Activated gamma-delta T cell (primary cell): ENCODE measurements around the gene MYRF.

Experiments
- DNase-seq: peaks from one replicate; lab custom pipeline; 2025; lab: John Stamatoyannopoulos, UW

MYRF gene

DNA sequence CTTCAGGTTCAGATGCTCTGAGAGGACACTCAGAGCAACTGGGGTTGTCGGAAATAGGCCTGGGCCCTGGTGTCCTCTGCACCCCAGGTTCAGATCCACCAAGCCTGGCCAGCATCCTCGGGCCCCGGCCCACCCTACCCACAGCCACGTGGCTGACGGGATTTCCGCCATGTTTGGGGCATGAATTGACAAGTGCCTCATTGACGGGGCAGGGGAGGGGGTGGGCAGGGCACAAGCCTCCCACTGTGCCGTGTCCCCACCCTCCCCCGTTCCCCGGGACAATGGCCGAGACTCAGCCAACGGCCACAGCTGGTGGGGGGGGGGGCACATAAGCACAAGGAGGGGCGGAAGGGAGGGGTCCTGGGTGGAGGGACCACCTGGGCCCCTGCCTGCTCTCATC, 8.5 kb downstream of the MYRF start:
- DNase-seq: no peak

DNA sequence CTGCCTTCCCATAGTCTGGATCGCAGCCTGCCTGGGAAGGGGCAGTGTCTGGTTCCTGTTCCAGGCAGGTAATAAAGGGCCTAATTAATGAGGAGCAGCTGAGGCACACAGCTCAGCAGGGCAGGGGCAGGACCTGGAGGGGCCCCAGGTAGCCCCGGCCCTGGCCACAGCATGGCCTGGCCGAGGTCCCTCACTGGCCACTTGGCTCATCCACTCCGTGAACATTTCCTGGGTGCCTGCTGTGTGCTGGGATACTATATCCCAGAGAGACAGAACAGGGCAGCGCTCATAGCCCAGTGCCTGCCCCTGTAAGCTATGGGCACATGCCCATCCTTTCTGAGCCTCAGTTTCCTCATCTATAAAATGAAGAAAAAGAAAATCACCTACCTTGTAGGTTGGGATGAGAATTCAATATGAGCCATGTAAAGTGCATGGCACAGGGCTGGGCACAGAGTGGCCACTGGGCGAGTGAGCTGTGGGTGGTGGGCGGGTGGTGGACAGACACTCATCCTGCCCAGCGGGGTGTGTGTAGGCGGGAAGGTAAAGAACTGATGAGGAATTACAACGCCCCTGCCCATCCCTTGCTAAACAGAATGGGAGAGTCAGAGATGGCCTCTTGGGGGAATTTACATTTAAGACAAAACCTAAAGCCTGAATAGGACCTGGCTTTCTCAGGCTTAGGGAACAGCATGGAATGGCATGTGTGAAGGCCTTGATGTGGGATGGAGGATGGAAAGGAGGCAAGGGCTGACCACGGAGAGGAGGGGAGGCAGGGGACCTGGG, 9.2 kb downstream of the MYRF start:
- DNase-seq: no peak

- DNase-seq: no peak
These were observed 9.8 kb downstream of the MYRF start for GRCh38 chr11:61762223-61762615.

DNA sequence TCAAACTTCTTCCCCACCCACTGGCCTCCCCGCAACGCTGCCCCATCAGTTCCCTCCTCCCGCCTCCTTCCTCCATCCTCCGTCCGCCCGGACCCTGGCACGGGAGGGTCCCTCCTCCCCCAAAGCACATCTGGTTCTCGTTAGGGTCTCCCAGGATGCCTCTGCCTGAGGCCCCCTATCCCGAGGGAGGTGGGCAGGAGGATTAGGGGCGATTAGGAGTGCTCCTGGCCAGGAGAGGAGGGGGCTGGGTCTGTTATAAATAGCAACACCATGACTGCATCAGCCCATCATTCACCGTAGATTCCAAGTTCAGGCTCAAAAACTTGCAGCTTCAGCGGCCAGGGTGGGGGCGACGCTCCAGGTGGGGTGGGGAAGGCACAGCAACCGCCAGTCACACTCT, 10.4 kb downstream of the MYRF start:
- DNase-seq: no peak

DNA sequence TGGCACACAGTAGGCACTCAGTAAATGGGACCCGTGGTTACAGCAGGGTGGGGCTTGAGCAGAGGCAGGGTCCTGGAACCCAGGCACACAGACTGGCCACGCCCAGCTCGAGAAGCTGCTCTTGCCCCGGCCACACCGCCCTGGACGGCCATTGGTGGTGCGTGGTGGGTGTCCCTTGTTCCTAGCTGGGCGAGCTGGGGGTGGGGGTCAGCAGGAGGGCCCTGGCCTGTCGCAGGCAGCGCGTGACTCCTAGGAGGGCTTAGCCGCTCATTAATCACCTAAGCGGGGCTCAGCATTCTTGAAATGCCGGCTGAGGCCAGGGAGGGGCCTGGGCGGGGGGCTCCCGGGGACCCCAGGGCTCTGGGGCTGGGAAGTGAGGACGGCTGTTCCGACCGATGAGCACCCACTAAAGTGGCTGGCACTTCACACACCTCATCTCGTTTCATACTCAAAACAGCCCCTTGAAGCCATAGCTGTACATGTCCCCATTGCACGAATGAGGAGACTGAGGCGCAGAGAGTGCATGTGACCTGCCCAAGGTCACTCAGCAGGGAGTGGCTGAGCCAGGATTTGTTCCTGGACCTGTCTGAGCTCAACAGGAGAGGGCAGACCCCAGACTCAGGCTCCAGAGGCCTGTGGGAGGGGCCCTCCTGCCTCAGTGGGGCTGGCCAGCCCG, 11.6 kb downstream of the MYRF start:
- DNase-seq: no peak

DNA sequence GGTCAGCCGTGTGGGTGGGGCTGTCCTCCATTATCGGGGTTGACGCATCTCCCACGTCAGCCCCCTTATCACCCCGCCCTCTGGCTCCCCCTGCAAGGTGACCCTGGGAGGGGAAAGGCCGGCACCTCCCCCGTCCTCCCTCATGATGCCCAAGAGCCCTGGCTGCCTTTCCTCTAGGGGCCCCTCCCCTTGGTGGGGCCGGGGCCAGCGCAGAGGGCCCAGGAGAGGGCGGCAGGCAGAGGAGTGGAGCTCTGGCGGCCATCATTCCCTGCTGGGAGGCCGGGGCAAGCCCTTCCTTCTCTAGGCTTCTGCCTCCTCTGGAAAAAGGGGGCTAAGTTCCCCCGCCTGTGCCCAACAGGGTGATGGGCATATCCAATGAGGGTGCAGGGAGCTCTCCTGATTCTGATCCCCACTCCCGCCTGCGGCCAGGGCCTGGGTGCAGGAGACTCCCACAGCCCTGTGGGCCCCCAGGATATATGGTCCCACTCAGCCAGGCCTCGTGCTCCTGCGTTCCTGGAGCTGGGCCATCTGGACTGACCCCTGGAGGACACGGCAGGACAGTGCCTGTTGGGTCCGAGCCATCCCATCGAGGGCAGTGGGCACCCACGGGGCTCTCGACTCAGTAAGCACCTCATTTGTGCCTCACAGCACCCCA, 12.3 kb downstream of the MYRF start:
- DNase-seq: no peak

- no peak for DNase-seq
These were observed 13.3 kb downstream of the MYRF start for GRCh38 chr11:61765550-61766253.

DNA sequence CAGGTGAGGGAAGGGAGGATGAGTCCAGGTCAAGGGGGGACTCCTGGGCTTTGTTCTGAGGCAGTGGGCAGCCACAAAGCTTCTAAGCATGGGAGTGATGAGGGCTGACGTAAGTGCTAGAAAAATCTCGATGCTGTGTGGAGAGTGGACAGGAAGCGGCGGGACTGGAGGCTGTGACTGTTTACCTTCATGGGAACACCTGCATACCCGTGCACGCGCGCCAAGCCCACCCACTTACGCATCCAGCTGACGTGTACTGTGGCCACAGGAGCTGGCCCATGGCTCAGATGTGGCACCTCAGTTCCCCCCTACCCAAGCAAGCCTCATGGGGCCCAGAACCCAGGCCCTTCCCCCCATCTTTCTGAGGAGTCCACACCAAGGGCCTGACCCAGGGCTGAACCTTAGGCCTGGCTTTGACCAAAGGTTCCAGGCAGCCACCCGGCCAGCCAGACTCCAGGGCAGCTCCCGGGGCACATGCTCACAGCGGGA, 14.0 kb downstream of the MYRF start:
- DNase-seq: no peak

GRCh38 chr11:61768376-61769076, 16.1 kb downstream of the MYRF start:
- DNase-seq: no peak

GRCh38 chr11:61769169-61769920, 16.9 kb downstream of the MYRF start:
- no peak for DNase-seq

DNA sequence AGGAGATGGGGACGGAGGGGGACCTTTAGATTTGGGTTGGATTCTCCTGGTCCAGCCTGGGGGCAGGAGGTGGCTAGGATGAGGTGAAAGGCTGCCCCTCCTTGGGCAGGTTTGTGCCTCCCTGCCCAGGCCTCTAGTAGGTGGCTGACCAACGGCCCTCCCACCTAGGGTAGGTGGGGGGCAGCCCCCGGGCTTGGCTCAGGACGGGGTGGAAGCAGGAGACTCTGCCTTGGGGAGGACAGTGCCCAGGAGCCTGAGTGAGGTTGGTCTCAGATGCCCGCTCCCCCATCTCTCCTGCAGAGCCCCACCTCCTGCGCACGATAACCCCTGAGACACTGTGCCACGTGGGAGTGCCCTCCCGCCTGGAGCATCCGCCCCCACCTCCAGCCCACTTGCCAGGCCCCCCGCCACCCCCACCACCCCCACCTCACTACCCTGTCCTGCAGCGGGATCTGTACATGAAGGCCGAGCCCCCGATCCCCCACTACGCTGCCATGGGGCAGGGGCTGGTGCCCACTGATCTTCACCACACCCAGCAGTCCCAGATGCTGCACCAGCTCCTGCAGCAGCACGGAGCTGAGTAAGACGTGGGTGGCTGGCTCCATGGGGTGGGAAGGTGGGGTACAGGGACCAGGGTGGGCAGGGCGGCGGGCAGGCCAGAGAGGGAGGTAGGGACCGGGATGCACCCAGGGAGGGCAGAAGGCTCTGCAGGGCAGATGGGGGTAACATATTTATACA, 17.7 kb downstream of the MYRF start:
- no peak for DNase-seq

GRCh38 chr11:61771195-61771894, 18.9 kb downstream of the MYRF start:
- no peak for DNase-seq

DNA sequence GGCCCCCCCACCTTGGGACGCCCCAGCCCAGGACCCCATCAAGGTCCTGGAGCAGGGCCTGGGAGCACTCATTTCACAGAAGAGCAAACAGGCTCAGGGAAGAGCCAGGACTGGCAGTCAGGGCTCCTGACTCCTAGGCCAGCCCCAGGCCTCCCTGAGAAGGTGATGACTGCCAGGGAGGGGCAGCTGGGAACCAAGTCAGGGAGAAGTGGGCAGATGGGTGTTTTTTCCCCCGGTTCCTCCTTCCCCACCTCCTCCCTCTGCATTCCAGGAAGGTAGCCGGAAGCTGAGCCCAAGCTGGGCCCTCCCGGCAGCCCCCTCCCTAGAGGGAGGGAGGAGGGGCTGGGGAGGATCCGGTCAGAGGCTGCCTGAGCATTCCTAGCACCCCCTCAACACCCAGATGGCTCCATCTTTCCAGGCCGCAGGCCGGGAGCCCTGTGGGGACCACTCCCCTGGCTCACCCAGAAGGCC, 19.6 kb downstream of the MYRF start:
- DNase-seq: no peak

- DNase-seq: no peak
These were observed 20.9 kb downstream of the MYRF start for GRCh38 chr11:61773356-61773755.

DNA sequence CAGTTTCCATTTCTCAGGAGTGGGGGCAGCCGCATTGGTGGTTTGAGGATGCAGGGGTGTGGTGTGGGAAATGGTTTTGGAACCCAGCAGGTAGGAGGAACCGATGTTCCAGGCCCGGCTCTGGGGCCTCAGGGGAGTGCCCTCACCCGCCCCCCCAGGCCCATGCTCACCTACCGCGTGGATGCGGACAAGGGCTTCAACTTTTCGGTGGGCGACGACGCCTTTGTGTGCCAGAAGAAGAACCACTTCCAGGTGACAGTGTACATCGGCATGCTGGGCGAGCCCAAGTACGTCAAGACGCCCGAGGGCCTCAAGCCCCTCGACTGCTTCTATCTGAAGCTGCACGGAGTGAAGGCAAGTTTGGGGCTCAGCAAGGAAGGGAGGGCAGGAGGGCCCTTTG, 21.4 kb downstream of the MYRF start:
- DNase-seq: no peak

- no peak for DNase-seq
These were observed 22.0 kb downstream of the MYRF start for GRCh38 chr11:61774411-61774810.

DNA sequence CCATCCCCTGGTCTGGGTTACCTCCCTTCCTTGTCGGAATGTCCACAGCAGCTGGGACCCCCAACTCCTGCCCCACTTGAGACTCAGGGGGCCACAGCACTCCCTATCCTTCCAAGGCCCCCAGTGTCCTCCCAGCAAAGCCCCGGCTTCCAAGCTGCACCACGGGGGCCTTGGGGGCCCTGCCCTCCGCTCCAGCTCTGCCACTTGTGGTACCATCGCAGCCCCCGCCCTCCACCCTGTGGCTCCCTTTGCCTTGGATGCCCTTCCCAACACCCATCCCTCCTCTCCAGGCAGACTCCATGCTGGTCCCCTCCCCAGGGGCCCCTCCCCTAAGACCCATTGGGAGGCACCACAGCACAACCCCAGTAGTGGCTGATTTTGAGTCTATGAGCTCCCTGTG, 22.7 kb downstream of the MYRF start:
- no peak for DNase-seq

DNA sequence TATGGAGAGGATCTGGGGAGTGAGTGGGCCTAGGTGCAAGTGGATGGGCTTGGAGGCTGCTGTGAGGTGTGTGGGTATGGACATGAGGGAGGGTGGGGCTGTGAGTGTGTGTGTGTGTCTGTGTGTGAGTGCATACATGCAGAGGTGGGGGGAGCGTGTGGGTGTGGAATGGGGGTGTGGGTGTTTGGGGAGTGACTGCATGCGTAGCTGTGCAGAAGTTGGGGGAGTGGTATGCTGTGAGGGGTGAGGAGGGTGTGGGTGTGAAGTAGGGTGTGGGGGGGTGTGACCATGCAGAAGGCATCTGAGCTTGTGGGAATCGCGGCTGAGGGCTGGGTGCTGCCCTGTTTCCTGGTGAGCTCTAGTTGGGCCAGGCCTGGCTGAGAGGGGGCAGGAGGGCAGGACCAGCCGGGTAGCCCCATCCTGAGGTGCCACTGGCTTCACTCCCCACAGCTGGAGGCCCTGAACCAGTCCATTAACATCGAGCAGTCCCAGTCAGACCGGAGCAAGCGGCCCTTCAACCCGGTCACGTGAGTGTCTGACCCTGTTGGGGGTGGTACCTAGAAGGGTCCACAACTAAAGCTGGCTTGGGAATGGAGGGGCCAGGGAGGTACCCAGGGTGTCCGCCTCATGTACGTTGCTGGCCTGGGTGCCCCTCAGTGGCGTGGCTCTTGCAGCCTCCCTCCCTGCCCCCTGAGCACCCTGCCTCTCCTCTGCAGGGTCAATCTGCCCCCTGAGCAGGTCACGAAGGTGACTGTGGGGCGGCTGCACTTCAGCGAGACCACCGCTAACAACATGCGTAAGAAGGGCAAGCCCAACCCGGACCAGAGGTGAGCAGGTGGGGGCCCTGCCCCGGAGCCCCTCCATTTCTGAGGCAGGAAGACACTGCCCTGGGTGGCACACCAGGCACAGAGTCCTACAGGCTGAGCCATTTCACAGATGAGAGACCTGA, 23.4 kb downstream of the MYRF start:
- DNase-seq: no peak
